Measurements from ENCODE around the gene ARHGEF25.

Gene ARHGEF25

DNA sequence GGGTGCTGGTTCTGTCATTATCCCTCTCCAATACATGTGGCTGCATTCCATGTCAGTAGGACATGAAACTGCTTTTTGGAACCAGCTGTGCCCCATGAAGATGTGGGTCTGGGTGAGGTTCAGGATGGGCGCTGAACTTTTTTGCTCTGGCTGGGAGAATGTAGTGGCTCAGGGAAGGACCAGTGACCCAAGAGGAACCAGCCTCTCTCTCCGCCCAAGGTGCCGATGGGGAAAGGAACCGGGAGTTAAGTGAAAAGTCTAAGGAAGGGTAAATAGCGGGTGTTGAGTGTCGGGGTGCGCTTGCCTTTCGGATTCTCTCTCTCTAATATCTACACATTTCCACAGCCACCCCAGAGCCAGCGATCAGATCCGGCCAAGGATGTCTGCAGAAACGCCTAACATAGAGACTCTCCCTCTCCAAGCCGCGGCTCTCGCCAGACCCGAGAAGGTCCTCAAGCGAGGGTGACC is 7.8 kb downstream of the ARHGEF25 start:
- no peak overlapping the region for H3K4me3 ChIP-seq (ENCODE audit: low read length)
- DNase-seq (ENCODE audit: low read depth, low spot score) = no peak

DNA sequence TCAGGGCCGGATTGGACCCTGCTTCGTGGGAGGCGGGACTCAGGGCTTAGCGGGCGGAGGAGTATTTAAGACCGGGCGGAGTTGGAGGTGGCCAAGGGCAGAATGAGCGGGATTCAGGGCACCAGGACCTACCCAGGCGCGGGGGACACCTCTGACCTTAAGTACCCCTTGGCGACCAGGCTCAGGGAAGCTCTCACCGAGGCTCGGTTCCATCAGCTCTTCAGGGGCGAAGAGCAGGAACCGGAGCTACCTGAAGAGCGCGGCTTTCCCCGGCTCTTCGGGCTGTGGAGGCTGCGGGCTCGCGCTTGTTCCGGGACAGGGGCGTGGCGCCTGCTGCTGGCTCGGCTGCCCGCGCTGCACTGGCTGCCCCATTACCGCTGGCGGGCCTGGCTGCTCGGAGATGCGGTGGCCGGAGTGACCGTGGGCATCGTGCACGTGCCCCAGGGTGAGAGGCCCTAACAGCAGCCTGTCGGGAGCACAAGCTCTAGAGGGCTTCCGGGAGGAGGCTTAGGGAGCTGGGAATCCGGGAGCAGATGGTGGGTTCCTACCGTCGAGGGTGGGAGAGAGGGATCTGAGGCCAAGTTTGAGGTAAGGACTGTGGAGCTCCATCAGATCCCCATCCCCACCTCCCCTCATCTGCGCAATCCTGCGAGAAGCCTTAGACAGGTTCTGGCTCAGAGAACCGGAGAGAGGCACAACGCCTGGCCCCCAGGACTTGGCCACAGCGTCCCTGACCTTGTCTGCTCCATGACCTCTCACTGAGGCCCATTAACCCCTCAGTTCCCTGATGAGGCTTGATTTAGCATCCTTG is 8.4 kb downstream of the ARHGEF25 start:
- no peak for DNase-seq (ENCODE audit: low read depth, low spot score)
- no peak overlapping the region for H3K4me3 ChIP-seq (ENCODE audit: low read length)

DNA sequence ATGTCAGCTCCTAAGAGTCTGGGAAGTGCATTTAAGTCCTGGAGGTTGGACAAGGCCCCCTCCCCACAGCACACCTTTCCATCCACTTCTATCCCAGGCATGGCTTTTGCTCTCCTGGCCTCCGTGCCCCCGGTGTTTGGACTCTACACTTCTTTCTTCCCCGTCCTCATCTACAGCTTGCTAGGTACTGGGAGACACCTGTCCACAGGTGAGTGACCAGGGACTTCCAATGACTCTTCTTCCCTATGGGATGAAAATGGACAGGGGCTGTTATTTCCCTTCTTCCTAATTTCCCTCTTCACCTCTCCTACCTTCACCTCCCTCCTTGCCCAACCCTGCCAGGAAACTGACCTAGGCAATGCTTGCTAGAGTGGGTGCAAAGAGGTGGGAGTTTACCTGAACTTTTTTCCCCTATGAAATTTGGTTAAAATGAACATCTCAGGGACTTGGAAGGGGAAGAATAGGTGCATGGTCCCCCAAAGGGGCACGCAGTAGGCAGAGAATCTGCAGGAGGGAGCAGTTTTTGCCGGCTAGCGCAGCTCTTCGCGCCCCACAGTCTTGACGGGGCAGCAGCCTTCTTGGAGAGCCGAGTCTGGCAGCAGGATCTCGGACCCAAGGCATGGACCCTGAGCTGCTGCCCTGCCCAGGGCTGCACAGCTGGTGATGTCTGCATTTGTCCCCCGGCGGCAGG is 9.2 kb downstream of the ARHGEF25 start:
- DNase-seq (ENCODE audit: low read depth, low spot score) = no peak
- H3K4me3 ChIP-seq (ENCODE audit: low read length) = no peak overlapping the region

DNA sequence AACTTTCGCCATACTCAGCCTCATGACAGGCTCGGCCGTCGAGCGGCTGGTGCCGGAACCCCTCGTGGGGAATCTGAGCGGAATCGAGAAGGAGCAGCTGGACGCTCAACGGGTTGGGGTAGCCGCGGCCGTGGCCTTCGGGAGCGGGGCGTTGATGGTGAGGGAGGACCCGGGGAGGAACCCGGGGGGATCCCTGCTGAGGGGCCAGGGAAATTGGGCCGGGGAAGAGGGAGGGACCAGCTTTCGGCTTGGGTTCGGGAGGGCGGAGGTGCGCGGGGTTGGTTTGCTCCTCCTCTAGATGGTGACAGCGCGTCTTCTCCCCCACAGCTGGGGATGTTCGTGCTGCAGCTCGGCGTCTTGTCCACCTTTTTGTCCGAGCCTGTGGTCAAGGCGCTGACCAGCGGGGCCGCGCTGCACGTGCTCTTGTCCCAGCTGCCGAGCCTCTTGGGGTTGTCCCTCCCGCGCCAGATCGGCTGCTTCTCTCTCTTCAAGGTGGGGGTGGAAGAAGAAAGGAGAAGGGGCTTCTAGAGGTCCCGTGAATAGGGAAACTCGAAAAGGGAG is 9.8 kb downstream of the ARHGEF25 start:
- DNase-seq (ENCODE audit: low read depth, low spot score) = no peak
- H3K4me3 ChIP-seq (ENCODE audit: low read length) = peak overlapping the region; percentile 27

DNA sequence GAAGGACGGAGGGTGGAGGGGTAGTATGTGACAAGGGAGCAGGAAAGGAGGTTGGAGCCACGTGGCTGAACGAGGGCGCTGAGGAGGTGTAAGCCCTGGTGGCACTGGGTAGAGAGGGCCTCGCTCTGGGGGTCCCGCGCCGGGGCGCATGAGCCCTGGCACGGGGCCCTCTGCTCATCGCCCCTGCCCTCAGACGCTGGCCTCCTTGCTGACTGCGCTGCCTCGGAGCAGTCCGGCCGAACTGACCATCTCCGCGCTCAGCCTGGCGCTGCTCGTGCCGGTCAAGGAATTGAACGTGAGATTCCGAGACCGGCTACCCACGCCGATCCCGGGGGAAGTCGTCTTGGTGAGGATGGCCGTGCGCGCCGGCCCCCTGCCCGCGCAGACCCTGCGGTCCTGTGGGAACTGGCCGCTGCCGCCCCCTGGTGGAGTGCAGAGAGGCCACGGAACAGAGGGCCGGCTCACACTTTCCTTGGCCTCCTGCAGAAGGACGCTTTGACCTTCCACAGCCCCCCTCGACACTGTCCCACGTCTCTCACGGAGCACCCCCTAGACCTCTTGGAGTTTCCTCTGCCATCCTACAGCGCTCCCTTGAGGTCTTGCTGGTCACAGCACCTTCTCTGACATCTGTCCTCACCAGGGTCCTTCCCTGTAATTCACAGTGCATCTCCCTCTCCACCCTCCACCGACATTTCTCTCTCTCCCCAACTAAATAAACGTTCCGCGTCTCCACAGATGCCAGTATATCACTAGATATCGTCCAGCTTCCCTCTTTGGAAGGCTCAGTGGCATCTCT is 10.5 kb downstream of the ARHGEF25 start:
- H3K4me3 ChIP-seq (ENCODE audit: low read length) = peak overlapping the region; percentile 27
- DNase-seq (ENCODE audit: low read depth, low spot score) = no peak

DNA sequence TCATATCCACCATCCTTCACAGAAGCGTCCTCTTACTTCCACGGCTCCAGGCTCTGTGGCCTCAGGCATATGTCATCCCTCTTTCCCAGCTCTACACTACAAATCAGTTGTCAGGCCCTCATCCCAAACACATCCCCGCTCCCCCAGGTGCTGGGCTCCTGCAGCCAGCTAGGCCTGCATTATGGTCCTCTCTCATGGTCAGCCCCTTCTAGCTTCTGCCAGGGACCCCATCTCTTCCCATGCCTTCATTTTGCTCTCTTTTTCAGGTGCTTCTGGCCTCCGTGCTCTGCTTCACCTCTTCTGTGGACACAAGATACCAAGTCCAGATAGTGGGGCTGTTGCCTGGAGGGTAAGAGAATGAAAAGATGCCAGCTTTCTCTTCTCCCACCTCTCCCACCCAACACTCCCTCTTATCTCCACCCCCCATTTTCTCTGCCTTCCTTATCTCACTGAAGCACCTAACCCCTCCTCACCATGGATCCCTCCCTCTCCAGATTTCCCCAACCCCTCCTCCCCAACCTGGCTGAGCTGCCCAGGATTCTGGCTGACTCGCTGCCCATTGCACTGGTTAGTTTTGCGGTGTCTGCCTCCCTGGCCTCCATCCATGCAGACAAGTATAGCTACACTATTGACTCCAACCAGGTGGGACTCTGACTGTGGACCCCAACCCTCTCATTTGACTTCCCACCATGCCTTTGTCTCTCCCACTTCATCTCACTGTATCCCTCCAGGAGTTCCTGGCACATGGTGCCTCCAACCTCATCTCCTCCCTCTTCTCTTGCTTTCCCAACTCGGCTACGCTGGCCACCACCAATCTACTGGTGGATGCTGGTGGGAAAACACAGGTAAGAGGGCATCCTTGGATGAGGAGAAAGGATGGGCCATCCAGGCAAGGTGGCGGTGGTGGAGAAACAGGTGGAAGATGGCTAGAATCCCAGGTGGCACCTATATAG is 11.3 kb downstream of the ARHGEF25 start:
- H3K4me3 ChIP-seq (ENCODE audit: low read length) = no peak overlapping the region
- no peak for DNase-seq (ENCODE audit: low read depth, low spot score)

DNA sequence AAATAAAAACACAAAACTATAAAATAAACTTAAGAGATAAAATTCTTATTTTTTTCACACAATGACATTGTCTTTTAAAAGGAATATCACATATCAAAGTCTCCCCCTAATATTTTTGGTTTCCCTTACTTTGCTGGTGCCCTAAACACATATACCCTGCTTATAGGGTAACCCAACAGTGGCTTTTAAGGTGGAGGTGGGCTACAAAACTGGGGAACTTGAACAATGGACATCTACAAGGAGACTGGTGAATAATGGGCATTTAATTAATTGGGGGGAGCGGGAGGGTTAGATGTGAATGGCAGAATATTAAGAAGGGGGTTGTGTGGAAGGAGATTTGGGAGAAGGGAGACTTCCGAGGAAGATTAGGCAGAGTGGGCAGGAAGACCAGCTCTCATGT is 12.2 kb downstream of the ARHGEF25 start:
- DNase-seq (ENCODE audit: low read depth, low spot score) = no peak
- no peak overlapping the region for H3K4me3 ChIP-seq (ENCODE audit: low read length)

DNA sequence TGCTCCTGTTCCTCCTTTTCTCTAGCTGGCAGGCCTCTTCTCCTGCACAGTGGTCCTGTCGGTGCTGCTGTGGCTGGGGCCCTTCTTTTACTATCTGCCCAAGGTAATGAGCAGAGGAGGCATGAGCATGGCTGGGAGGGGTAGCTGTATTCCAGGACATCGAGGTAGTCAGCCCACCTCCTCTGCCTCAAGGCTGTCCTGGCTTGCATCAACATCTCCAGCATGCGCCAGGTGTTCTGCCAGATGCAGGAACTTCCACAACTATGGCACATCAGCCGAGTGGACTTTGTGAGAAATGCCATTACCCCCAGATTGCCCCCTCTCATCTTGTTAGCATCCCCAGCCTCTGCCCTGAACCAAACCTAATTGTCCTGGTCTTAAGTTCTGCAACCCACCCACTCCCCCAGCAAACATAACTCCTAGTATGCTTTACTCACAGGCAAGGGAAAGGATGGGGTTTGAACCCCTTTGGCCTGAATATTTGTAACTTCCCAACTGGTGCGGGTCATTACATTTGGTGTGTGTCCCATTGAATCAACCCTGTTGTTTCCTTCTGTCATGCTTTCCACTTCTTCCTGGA is 12.7 kb downstream of the ARHGEF25 start:
- H3K4me3 ChIP-seq (ENCODE audit: low read length) = no peak overlapping the region
- DNase-seq (ENCODE audit: low read depth, low spot score) = no peak

DNA sequence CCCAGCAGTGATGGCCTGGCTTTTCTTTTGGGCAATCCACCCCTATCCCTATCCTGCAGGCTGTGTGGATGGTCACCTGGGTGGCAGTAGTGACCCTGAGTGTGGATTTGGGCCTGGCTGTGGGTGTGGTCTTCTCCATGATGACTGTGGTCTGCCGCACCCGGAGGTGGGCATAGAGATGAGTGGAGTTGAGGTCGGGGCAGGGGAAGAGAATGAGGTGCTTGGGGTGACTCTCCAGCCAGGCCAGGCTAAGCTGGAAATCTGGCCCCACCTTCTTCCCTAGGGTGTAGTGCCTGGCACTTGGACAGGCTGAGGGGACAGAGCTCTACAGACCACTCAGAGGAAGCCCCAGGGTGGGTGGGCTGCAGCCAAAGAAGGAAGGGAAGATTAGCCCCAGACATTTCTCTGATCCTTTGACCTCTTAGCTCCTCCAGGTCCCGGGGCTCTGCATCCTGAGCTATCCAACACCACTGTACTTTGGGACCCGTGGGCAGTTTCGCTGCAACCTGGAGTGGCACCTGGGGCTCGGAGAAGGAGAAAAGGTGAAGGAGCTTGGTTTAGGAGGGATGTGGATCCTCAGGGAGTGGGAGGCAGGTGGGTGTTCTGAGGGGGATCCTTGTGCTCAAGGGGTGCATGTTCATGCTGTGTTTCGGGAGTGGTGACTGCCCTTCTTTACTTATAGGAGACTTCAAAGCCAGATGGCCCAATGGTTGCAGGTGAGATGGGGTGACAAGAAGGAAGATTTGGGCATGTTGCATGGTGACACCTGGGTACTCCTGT is 13.4 kb downstream of the ARHGEF25 start:
- DNase-seq (ENCODE audit: low read depth, low spot score) = no peak
- no peak overlapping the region for H3K4me3 ChIP-seq (ENCODE audit: low read length)

DNA sequence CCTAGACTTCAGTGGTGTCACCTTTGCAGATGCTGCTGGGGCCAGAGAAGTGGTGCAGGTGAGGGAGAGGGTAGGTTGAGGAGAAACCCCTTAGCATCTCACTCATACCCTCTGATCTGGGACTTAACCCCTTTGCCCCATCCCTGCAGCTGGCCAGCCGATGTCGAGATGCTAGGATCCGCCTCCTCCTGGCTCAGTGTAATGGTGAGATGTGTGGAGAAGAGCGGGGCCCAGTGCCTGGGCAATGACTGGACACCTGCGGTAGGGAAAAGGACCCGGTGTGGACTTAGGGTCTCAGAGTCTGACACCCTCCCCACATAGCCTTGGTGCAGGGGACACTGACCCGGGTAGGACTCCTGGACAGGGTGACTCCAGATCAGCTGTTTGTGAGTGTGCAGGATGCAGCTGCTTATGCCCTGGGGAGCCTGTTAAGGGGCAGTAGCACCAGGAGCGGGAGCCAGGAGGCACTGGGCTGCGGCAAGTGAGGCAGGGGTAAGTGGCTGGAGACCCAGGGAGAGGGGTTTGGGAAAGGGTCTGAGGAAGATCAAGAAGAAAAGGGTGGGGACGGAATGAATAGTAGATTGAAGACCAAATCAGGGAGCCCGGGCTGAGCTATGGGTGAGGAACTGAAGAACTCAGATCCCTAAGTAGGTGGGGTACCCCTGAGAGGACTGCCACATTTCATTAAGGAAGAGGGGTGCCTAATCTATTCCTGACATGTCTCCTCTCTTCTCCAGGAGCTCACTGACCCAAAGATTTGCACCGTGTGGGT is 14.2 kb downstream of the ARHGEF25 start:
- no peak overlapping the region for H3K4me3 ChIP-seq (ENCODE audit: low read length)
- no peak for DNase-seq (ENCODE audit: low read depth, low spot score)

DNA sequence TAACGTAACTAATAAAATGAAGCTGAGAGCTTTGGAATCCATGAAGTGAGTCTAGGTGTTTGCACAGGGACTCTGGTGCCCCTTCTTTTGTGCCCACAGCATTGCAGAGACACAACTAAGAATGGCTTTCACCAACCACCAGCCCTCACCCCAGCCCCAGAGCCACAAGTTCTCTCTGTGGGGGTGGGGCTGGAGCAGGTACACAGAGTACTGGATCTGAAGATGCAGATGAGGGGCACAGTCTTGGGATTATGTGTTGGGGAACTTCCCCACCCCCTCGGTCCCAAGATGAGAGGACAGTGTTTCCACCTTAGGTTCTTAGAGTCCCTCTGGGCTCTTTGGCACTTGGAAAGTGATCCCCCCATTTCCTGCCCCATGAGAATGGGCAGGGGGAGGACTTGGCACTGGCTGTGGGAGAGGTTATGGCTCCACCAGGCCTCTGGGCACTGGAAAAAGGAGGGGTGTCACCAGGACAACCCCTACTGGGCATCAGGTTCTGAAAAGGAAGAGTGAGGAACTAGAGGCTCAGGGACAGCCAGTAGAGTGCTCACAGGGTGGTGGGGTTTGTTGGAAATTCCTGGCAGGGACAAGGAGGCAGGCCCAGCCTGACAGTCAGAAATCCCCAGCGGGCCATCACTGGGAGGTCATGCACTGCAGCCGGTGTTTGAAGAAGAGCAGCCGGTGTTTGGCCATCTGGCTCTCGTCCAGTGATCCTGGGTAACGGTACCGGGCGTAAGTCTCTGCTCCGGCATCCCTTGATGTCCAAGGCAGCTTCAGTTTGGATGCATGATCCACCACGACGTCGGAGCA is 15.1 kb downstream of the ARHGEF25 start:
- no peak overlapping the region for H3K4me3 ChIP-seq (ENCODE audit: low read length)
- DNase-seq (ENCODE audit: low read depth, low spot score) = no peak

DNA sequence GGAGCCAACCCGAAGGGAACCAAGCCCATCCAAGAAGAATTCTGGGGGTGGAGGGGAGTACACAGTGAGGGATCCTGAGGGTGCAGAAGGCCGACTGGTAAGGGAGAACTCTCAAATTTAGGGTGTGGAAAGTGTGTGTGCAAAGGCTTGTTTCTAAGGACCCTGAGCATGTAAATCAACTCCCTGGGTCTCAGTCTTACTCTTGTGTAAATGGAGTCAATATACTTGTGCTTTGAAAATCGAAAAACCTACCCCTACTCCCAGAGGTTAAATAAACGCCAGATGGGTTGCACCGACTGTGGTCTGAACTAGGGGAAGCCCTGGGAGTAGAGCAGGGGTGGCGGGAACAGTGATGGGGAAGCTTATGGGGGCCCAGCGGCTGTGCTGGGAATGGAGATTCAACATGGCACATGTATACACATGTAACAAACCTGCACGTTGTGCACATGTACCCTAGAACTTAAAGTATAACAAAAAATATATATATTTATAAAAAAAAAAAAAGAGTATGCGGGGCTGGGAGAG is 15.7 kb downstream of the ARHGEF25 start:
- DNase-seq (ENCODE audit: low read depth, low spot score) = no peak
- no peak overlapping the region for H3K4me3 ChIP-seq (ENCODE audit: low read length)

DNA sequence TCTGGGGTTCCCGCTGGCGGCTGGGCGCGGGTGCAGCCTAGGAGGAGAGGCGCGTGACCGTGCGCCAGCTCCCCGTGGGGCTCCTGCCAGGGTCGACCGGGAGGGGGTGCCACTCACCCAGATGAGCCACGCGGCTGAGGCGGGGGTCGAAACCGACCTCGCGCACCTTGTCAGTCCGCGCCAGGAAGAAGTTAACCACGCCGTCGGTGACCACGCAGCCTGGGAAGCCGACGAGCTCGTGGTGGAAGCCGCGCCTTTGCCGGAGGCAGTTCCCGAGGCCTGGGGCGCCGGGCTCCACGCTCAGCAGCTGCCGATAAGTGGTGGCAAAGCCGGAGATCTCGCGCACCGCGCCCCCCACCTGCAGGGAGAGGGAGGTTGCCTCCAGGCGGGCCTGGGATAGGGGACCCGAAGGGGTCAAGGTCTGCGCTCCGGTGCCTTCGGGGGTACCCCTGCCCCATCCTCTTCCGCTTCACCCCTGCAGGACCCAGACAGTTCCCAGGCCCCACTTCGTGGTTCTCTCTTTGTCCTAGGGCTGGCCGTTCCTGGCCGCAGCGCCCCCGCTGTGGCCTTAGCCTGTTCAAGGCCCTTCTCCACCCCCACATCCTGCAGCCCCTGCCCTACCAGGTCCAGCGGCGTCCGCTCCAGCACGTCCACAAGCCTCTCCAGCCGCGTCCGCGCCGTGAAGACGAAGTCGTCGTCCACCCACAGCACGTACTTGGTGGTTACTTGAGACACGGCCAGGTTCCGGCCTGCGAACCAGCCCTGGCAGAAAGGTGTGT is 16.5 kb downstream of the ARHGEF25 start:
- no peak for DNase-seq (ENCODE audit: low read depth, low spot score)
- no peak overlapping the region for H3K4me3 ChIP-seq (ENCODE audit: low read length)

DNA sequence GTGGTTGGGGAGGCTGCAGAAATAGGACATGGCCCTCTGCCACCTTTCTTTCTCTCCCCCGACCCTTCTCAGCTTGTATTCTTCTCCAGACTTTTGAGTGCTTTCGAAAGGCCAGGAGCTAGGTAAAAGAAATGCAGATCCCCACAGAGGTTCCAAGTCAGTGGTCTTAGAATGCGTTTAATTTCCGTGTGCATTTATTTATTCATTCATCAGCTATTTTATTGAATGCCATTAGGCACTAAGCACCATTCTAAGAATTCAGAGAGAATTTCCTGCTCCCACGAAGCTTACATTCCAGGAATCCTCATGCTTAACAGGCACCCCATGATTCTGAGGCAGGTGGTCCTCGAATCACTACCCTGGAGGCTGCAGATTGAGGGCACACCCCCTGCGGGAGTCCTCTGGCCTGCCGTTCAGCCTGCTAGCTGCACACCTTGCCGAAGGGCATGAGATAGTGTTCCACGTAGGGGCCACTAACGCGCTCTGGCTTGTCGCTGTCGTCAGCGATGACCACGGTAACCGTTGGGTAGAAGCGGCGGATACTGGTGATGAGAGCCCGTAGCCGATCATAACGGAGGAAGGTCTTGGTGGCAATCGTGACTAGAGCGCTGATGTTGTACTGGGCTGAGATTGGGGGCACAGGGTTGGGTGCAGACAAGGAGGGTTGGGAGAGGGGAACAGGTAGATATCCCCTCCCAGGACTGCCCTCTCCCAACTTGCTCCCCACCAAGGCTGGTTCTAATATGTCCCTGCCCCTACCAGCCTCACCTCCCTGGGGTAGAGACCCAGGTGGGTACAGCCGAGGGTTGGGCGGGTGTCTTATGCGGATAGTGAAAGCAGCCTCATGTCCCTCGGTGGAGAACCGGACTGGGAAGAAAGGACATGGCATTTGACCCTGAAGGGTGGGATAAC is 17.3 kb downstream of the ARHGEF25 start:
- H3K4me3 ChIP-seq (ENCODE audit: low read length) = no peak overlapping the region
- no peak for DNase-seq (ENCODE audit: low read depth, low spot score)
